GM21576 (cell line): ENCODE data around the gene BCKDK.

Experiments
- ATAC-seq: cut with Tn5 transposase; IDR thresholded peaks from one replicate; pipeline ENCODE4 v1.9.1; 2021; ENCODE audit warnings: mild to moderate bottlenecking, moderate library complexity; ENCODE audit not compliant: unreplicated experiment

BCKDK gene

GRCh38 chr16:31080035-31080629 lies 28.1 kb upstream of the BCKDK start:
- ATAC-seq, result no peak

DNA sequence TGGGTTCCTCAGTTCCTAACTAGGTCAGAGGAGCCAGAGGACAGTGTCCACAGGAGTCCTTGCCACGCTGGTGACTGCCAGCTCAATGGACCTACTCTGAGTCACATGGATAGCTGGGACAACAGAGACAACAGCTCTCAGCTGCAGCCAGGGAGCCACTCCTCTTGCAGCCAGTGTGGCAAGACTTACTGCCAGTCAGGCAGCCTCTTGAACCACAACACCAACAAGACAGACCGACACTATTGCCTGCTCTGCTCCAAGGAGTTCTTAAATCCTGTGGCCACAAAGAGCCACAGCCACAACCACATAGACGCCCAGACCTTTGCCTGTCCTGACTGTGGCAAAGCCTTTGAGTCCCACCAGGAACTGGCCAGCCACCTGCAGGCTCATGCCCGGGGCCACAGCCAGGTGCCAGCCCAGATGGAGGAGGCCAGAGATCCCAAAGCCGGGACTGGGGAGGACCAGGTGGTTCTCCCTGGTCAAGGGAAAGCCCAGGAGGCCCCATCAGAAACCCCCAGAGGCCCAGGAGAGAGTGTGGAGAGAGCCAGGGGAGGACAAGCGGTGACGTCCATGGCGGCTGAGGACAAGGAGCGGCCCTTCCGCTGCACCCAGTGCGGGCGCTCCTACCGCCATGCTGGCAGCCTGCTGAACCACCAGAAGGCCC lies 27.3 kb upstream of the BCKDK start:
- no peak for ATAC-seq

DNA sequence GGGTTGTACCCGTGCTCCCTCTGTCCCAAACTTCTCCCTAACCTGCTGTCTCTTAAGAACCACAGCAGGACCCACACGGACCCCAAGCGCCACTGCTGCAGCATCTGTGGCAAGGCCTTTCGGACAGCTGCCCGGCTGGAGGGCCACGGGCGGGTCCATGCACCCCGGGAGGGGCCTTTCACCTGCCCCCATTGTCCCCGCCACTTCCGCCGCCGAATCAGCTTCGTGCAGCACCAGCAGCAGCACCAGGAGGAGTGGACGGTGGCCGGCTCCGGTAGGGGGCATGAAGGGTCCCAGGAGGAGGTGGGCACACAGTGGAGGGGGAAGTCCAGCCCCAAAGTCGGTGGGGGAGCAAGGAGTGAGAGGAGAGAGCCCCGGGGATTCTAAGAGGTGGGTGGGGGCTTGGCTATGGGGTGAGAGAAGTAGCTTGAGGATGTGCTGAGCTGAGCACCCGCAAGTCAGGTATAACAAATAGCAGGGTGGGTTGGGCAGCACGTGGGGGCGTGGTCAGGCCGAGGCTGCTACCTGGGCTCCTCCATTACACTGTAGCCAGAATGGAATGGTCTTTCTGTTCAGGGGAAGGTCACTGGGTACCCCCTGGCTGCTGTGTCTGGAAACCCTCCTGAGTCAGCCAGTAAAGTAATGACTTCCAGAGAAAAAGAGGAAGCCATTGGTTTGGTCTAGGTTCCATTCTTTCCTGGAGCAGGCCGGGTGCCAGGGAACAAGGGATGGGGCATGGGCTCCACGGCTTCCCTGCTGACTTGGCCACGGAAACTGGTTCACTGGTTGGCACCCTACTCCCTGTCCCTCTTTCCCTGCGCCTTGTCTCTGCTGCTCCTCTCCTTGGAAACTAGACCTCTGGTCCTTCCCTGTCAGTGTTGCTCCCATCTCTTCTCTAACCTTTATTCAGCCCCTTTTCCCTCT lies 26.5 kb upstream of the BCKDK start:
- ATAC-seq, result no peak

DNA sequence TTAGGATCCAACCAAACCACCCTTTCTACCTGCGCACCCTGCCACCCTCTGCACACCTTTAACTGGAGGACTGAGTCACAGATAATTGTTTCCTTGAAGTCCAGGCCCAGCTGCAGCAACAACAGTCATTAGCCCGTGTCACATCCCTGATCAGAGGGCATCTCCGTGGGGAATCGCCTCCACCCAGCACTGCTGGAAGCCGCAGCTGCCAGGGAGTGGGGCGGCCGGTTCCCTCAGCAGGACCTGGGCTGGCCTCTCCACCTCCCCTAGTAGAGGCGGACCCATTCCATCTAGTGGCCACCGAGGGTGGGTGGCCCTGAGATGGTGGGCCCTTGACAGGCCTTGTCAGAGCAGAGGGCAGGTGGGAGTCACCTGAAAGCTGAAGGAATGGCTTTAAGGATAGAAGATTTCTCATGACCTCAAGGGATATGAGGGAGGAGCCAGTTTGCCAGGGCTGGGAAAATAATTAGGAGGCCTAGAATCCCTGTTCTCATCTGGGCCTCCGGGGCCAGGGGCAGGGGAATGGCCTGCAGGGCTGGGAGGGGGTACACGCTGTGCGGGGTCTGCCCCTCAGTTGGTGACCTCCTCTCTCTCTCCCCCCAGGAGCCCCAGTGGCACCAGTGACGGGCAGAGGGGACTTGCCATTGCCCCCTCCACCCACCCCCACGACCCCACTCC lies 25.7 kb upstream of the BCKDK start:
- no peak for ATAC-seq

DNA sequence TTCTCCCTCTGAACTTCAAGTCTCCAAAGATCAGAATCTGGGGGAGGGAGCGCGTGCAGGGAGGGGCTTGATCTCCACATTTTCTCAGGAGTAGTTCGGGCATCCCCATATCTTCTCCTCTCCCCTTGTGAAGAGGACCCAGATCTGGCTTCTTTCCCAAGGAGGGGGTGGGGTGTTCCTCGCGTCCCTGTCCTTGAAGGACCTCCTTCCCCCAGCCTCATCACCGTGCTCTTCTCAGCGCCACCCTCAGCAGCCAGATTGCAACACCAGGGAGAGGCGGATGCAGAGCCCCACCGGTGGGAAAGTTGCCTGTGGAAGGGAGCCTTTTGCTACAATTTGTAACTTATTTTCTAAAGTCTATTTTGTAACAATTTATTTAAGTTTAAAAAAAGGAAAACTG lies 25.1 kb upstream of the BCKDK start:
- no peak for ATAC-seq

- ATAC-seq, result no peak
Measured at GRCh38 chr16:31083556-31083955, 24.6 kb upstream of the BCKDK start.

GRCh38 chr16:31083981-31084380 lies 24.2 kb upstream of the BCKDK start:
- no peak for ATAC-seq

- ATAC-seq, result no peak
Measured at GRCh38 chr16:31084584-31085302, 23.4 kb upstream of the BCKDK start.

GRCh38 chr16:31085411-31085810 lies 22.8 kb upstream of the BCKDK start:
- ATAC-seq, result no peak

DNA sequence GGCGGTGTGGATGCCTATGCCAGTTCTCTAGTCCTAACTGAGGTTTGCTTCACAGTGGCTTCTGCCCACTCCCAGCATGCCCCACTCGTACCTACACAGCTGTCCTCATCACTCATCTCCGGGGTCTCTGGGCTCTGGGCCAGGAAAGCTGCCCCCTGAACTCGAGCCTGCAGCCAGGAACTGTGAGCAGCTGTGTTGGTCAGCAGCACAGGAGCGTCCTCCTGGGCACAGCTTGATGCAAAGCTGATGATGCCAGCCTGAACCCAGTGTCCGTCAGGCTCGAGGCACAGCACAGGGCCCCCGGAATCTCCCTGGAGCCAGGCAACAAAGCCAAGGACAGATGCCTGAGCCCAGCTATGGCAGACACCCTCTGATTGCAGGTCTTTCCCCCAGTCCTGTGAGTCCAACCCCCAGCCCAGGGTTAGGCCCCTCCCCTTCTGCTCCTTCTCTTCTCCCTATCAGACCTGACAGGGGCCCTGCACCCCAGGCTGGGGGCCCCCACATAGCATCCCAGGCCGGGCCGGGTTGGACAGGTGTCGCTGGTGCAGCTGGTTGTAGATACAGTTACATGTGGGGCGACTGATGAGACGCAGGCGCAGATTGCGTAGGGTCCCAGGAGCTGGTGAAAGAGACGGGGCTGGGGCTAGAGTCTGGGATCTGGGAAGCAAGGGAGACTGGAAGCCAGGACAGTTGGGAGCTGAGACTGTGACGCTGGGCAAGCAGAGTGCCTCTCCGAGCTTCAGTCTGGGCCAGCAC lies 22.1 kb upstream of the BCKDK start:
- no peak for ATAC-seq

GRCh38 chr16:31086629-31086906 lies 21.6 kb upstream of the BCKDK start:
- ATAC-seq, result no peak

DNA sequence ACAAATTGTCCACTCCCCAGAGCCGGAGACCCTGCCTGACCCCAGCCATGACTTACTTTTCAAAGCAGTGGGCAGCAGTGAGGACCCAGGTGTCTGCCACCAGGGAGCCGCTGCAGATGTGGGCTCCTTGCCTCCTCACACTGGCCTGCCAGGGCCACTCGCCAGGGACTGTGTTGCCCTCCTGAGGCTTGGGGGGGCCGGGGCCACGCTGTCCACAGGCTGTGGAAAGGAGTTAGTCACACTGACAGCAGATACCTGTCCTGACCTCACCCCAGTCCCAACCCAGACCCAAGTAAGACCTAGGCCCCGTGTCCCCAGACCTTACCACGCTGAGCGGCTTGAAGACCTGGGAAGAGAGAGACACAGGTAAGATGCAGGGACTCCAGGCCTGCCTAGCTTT lies 20.7 kb upstream of the BCKDK start:
- ATAC-seq, result no peak

- no peak for ATAC-seq
Measured at GRCh38 chr16:31087971-31088370, 20.2 kb upstream of the BCKDK start.

DNA sequence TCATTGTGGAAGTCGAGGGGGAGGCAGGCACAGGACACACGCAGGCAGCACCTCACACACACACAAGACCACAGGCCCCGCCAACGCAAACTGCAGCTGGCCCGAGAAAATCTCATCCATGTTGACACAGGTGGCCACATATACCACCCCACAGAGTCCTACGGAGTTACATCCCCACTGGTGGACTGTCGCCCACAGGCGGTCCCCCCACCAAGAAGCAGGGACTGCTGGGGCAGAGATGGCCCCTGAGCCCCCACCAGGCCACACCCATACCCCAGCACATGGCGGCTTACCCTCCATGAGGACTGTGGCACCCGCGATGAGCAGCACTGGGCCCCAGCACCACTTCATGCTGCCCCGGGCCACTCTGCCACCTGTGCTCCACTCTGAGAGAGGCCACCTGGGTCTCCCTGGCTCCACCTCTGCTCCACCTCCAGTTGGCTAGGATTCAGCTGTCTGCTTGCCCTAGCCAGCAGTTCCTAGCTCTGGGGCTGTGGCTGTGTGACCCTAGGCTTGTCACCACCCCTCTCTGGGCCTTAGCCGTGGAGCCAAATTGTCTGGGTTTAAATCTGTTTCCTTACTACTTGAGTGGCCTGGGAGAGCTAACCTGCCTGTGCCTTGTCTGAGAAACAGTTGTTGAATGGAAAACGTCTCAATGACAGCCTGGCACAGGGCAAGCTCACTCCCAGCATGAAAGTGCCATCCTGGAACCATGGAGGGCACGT lies 19.6 kb upstream of the BCKDK start, which contains the start of gene PRSS53:
TSS of gene PRSS53 (minus strand) at position 485 of the 725 bp plus-strand sequence. CDS start at position 351, 134 bp downstream.
- ATAC-seq, result no peak

- no peak for ATAC-seq
Measured at GRCh38 chr16:31089199-31089598, 19.0 kb upstream of the BCKDK start.

GRCh38 chr16:31090540-31090939 lies 17.6 kb upstream of the BCKDK start:
- no peak for ATAC-seq

- ATAC-seq, result no peak
Measured at GRCh38 chr16:31092330-31092729, 15.9 kb upstream of the BCKDK start.

GRCh38 chr16:31093132-31093703 lies 15.0 kb upstream of the BCKDK start:
- ATAC-seq, result no peak

GRCh38 chr16:31094088-31094423 lies 14.1 kb upstream of the BCKDK start:
- ATAC-seq, result no peak
